PC-9 (cell line): ENCODE measurements around the gene CTBS. TPM values are rescaled to one million over a fixed set of nuclear protein-coding genes. Genes with fewer than 3 reads are reported as not detected.
"Not testable (repeated sequence)": the region's sequence is repeated elsewhere in the genome, so short reads cannot be mapped to it uniquely, and the experiment has no call there.

Experiments used
- BruUV-seq: library from RNA; stranded (reverse); fragments of 400-500 nt; replicated peaks from 2 replicates; lab custom pipeline; 2021; lab: Mats Ljungman, UMichigan
- CTCF ChIA-PET: fragments of 300-600 bp; sonication (Branson Sonifier 250); formaldehyde crosslinking; loops from one replicate; lab custom pipeline; 2022; ENCODE audit warnings: antibody characterized with exemption; lab: Charles Lee
- POLR2A ChIA-PET: fragments of 300-600 bp; sonication (Branson Sonifier 250); formaldehyde crosslinking; loops from one replicate; lab custom pipeline; 2022; ENCODE audit warnings: antibody characterized with exemption; ENCODE audit not compliant: unreplicated experiment; lab: Charles Lee
- DNase-seq, 2 experiments: peaks; one replicate each; pipeline versions ENCODE4 v3.0.0 to v3.0.0-alpha.2; 2015 to 2022; ENCODE audit warnings: mixed read lengths in 1 of 2
- H2AFZ ChIP-seq: fragments of 200-600 bp; sonication (generic); 2 replicates; pipeline ENCODE4 v1.8.1; 2017; ENCODE audit warnings: antibody characterized with exemption
- H3F3A ChIP-seq: fragments of 200-600 bp; sonication (generic); 2 replicates; pipeline ENCODE4 v1.8.1; 2017; ENCODE audit warnings: antibody characterized with exemption, mild to moderate bottlenecking, low read depth; ENCODE audit not compliant: insufficient read depth
- H3K27ac ChIP-seq: fragments of 200-600 bp; sonication (generic); 2 replicates; pipeline ENCODE4 v1.6.1; 2016; ENCODE audit warnings: mixed run types
- H3K27me3 ChIP-seq: fragments of 200-600 bp; sonication (generic); 2 replicates; pipeline ENCODE4 v1.6.1; 2016; ENCODE audit warnings: low read depth, mixed run types; ENCODE audit not compliant: insufficient read depth
- H3K36me3 ChIP-seq: fragments of 200-600 bp; sonication (generic); 2 replicates; pipeline ENCODE4 v1.6.1; 2016; ENCODE audit warnings: low read depth, mixed run types
- H3K4me1 ChIP-seq: fragments of 200-600 bp; sonication (generic); replicated peaks from 2 replicates; pipeline ENCODE4 v1.6.1; 2016; ENCODE audit warnings: mixed run types; ENCODE audit not compliant: insufficient read depth
- H3K4me2 ChIP-seq: fragments of 200-600 bp; sonication (generic); 2 replicates; pipeline ENCODE4 v1.6.1; 2017; ENCODE audit warnings: mixed run types
- H3K4me3 ChIP-seq: fragments of 200-600 bp; sonication (generic); 2 replicates; pipeline ENCODE4 v1.6.1; 2016; ENCODE audit warnings: mixed run types
- H3K79me2 ChIP-seq: fragments of 200-600 bp; sonication (generic); 2 replicates; pipeline ENCODE4 v1.6.1; 2017; ENCODE audit warnings: low read depth, mixed run types
- H3K9me2 ChIP-seq: fragments of 200-600 bp; sonication (generic); 2 replicates; pipeline ENCODE4 v1.8.1; 2017; ENCODE audit warnings: mild to moderate bottlenecking; ENCODE audit not compliant: insufficient read depth
- H3K9me3 ChIP-seq: fragments of 200-600 bp; sonication (generic); 2 replicates; pipeline ENCODE4 v1.8.1; 2016; ENCODE audit warnings: low read depth; ENCODE audit not compliant: insufficient read depth
- H4K20me1 ChIP-seq: fragments of 200-600 bp; sonication (generic); 2 replicates; pipeline ENCODE4 v1.8.1; 2017; ENCODE audit not compliant: insufficient read depth
- EZH2 ChIP-seq: fragments of 200-600 bp; sonication (generic); IDR thresholded peaks from 2 replicates; pipeline ENCODE4 v1.8.0; 2017; ENCODE audit warnings: antibody characterized with exemption, low read depth
- intact Hi-C: fragments of 100-400 bp; cut with micrococcal nuclease; formaldehyde crosslinking; loops from one replicate; pipeline ENCODE4 v1.10.0; 2022; ENCODE audit not compliant: unreplicated experiment
- total RNA-seq: library from RNA; stranded (reverse); gene quantifications from 2 replicates; pipeline ENCODE4 v1.2.3, GENCODE V29; 2021
- TF ChIP-seq, protein P1 (sequence below): fragments of 200-600 bp; sonication (generic); conservative IDR thresholded peaks from 2 replicates; pipeline ENCODE4 v1.6.1; 2017; ENCODE audit warnings: mixed run types, antibody characterized with exemption, mild to moderate bottlenecking, moderate library complexity

CTBS gene
- total RNA-seq, 1 experiment from 2014 or later, result 20.2 TPM

- no peaks in the 10 kb centered on the region for H3K36me3 ChIP-seq
- intact Hi-C loops, result no loop called here
- ChIA-PET CTCF (no interaction called here), POLR2A (no interaction called here)
- no peaks in the 10 kb centered on the region for H4K20me1 ChIP-seq
- no peak overlapping the region for H3K4me2 ChIP-seq
- TF ChIP-seq, protein P1, sequence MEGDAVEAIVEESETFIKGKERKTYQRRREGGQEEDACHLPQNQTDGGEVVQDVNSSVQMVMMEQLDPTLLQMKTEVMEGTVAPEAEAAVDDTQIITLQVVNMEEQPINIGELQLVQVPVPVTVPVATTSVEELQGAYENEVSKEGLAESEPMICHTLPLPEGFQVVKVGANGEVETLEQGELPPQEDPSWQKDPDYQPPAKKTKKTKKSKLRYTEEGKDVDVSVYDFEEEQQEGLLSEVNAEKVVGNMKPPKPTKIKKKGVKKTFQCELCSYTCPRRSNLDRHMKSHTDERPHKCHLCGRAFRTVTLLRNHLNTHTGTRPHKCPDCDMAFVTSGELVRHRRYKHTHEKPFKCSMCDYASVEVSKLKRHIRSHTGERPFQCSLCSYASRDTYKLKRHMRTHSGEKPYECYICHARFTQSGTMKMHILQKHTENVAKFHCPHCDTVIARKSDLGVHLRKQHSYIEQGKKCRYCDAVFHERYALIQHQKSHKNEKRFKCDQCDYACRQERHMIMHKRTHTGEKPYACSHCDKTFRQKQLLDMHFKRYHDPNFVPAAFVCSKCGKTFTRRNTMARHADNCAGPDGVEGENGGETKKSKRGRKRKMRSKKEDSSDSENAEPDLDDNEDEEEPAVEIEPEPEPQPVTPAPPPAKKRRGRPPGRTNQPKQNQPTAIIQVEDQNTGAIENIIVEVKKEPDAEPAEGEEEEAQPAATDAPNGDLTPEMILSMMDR, result no peak
- TF ChIP-seq EZH2, result no peak
- H3K4me1 ChIP-seq, result peaks cover 21% of the 10 kb centered on the region
- no peaks in the 10 kb centered on the region for H3K27me3 ChIP-seq
- H3K79me2 ChIP-seq, result no peaks in the 10 kb centered on the region
- no TSS peak for BruUV-seq
- H3K9me3 ChIP-seq, result no peaks in the 10 kb centered on the region
- H2AFZ ChIP-seq, result no peak overlapping the region
- no peak overlapping the region for H3K27ac ChIP-seq
- H3F3A ChIP-seq, result peaks cover 17% of the 10 kb centered on the region
- H3K4me3 ChIP-seq, result no peak overlapping the region
- no peak for DNase-seq
- H3K9me2 ChIP-seq, result no peaks in the 10 kb centered on the region
Observed at GRCh38 chr1:84597011-84597410, 22.8 kb upstream of the CTBS start.

DNA sequence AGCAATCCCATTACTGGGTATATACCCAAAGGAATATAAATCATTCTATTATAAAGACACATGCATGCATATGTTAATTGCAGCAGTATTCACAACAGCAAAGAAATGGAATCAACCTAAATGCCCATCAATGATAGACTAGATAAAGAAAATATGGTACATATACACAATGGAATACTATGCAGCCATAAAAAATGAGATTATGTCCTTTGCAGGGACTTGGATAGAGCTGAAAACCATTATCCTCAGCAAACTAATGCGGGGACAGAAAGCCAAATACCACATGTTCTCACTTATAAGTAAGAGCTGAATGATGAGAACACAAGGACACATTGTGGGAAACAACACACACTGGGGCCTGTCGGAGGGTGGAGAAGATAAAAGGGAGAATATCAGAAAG is 20.7 kb upstream of the CTBS start:
- H3K4me3 ChIP-seq, H3K9me3 ChIP-seq, CTCF ChIA-PET, H3K27me3 ChIP-seq, POLR2A ChIA-PET, H2AFZ ChIP-seq, H4K20me1 ChIP-seq, H3K36me3 ChIP-seq, H3K27ac ChIP-seq, BruUV-seq, H3K4me2 ChIP-seq, H3K9me2 ChIP-seq, H3K79me2 ChIP-seq, intact Hi-C loops, DNase-seq: not testable (repeated sequence)
- Histone ChIP-seq H3K4me1 (peaks cover 15% of the 10 kb centered on the region), H3F3A (peaks cover 15% of the 10 kb centered on the region)

- no TSS peak for BruUV-seq
- ChIA-PET CTCF (no interaction called here), POLR2A (no interaction called here)
- no peaks in the 10 kb centered on the region for H3K79me2 ChIP-seq
- peaks cover 3% of the 10 kb centered on the region; the same call in 1 of the 2 replicates for H3K9me3 ChIP-seq
- H3K4me1 ChIP-seq, result peaks cover 8% of the 10 kb centered on the region; the same call in 1 of the 2 replicates
- H3K4me2 ChIP-seq, result no peak overlapping the region
- no peaks in the 10 kb centered on the region; the same call in 1 of the 2 replicates for H3F3A ChIP-seq
- DNase-seq, result no peak
- H3K4me3 ChIP-seq, result no peak overlapping the region
- TF ChIP-seq EZH2, result no peak
- TF ChIP-seq, protein P1, result no peak
- no peaks in the 10 kb centered on the region for H3K27me3 ChIP-seq
- H4K20me1 ChIP-seq, result no peaks in the 10 kb centered on the region
- H2AFZ ChIP-seq, result no peak overlapping the region
- intact Hi-C loops, result no loop called here
- no peaks in the 10 kb centered on the region for H3K9me2 ChIP-seq
- H3K27ac ChIP-seq, result no peak overlapping the region
- no peaks in the 10 kb centered on the region for H3K36me3 ChIP-seq
Observed at GRCh38 chr1:84587099-84587498, 12.9 kb upstream of the CTBS start.

- Histone ChIP-seq H3F3A (no peaks in the 10 kb centered on the region; the same call in 1 of the 2 replicates), H3K4me3 (no peak overlapping the region), H3K79me2 (no peaks in the 10 kb centered on the region), H3K4me2 (no peak overlapping the region), H3K27me3 (no peaks in the 10 kb centered on the region), H3K9me3 (peaks cover 3% of the 10 kb centered on the region; the same call in 1 of the 2 replicates), H3K27ac (no peak overlapping the region), H3K9me2 (no peaks in the 10 kb centered on the region), H4K20me1 (no peaks in the 10 kb centered on the region), H2AFZ (no peak overlapping the region), H3K4me1 (peaks cover 8% of the 10 kb centered on the region; the same call in 1 of the 2 replicates), H3K36me3 (no peaks in the 10 kb centered on the region)
- TF ChIP-seq, protein P1, result no peak
- no peak for TF ChIP-seq EZH2
- POLR2A ChIA-PET, result no interaction called here
- DNase-seq, result no peak
- BruUV-seq, result no TSS peak
- CTCF ChIA-PET, result no interaction called here
- intact Hi-C loops, result no loop called here
Observed at GRCh38 chr1:84585803-84586202, 11.6 kb upstream of the CTBS start.
